Loucy (cell line): ENCODE measurements around the gene DPH3.

Source experiments
- CTCF ChIP-seq: fragments of 200-600 bp; sonication (generic); conservative IDR thresholded peaks from 2 replicates; pipeline ENCODE4 v1.5.1; 2014; ENCODE audit warnings: mild to moderate bottlenecking, antibody characterized with exemption, low read length
- EZH2phosphoT487 ChIP-seq: fragments of 200-600 bp; IDR thresholded peaks from 2 replicates; pipeline ENCODE4 v1.6.1; 2018; ENCODE audit warnings: antibody characterized with exemption, mild to moderate bottlenecking, moderate library complexity, borderline replicate concordance

- TF ChIP-seq CTCF (no peak), EZH2phosphoT487 (no peak)
Observed at GRCh38 chr3:16241225-16241624, 23.5 kb downstream of the DPH3 start.
